Progenitor cell of endocrine pancreas (in vitro differentiated cells): ENCODE measurements around the gene KAZN. TPM values are rescaled to one million over a fixed set of nuclear protein-coding genes. Genes with fewer than 3 reads are reported as not detected.

ENCODE experiments used
- DNase-seq: peaks from one replicate; pipeline ENCODE4 v3.0.0; 2021; ENCODE audit warnings: low spot score; ENCODE audit not compliant: unreplicated experiment
- H3K27ac Mint-ChIP-seq: 2 replicates; pipeline ENCODE4 v1.8.0; 2021; ENCODE audit warnings: mild to moderate bottlenecking, moderate library complexity, mixed read lengths
- H3K27me3 Mint-ChIP-seq: 2 replicates; pipeline ENCODE4 v1.8.0; 2021; ENCODE audit warnings: mixed read lengths
- H3K36me3 Mint-ChIP-seq: 2 replicates; pipeline ENCODE4 v1.8.0; 2022; ENCODE audit warnings: mixed read lengths; ENCODE audit not compliant: insufficient read depth
- H3K4me1 Mint-ChIP-seq: 2 replicates; pipeline ENCODE4 v1.8.0; 2021; ENCODE audit warnings: low read depth, mixed read lengths
- H3K4me3 Mint-ChIP-seq: 2 replicates; pipeline ENCODE4 v1.8.0; 2021; ENCODE audit warnings: low read depth, mild to moderate bottlenecking, moderate library complexity, mixed read lengths
- H3K9me3 Mint-ChIP-seq: 2 replicates; pipeline ENCODE4 v1.8.0; 2021; ENCODE audit warnings: low read depth, mixed read lengths
- CTCF ChIP-seq: fragments of 200-600 bp; sonication (generic); IDR thresholded peaks from one replicate; pipeline ENCODE4 v1.5.0; 2021; ENCODE audit warnings: antibody characterized with exemption, mild to moderate bottlenecking; ENCODE audit not compliant: unreplicated experiment
- total RNA-seq: library from RNA; stranded (reverse); gene quantifications from 2 replicates; pipeline ENCODE4 v1.2.1, GENCODE V29; 2021

KAZN gene
- total RNA-seq, 1 donor from 2014 or later: 12.9 TPM

- TF ChIP-seq CTCF: no peak
- H3K4me1 Mint-ChIP-seq: peaks cover 55% of the 10 kb centered on the region
- no peaks in the 10 kb centered on the region for H3K27me3 Mint-ChIP-seq
- peak overlapping the region; percentile 99 for H3K27ac Mint-ChIP-seq
- no peak for DNase-seq
- H3K4me3 Mint-ChIP-seq: peak overlapping the region; percentile 39
- H3K36me3 Mint-ChIP-seq: no peaks in the 10 kb centered on the region
- H3K9me3 Mint-ChIP-seq: no peaks in the 10 kb centered on the region
Measured at GRCh38 chr1:15089258-15089992, 490.9 kb downstream of the KAZN start.

GRCh38 chr1:15090373-15090772, 491.9 kb downstream of the KAZN start:
- Mint-ChIP-seq H3K4me1 (peaks cover 55% of the 10 kb centered on the region), H3K36me3 (no peaks in the 10 kb centered on the region), H3K27ac (peak overlapping the region; percentile 99), H3K4me3 (peak overlapping the region; percentile 68), H3K27me3 (no peaks in the 10 kb centered on the region), H3K9me3 (no peaks in the 10 kb centered on the region)
- no peak for TF ChIP-seq CTCF
- DNase-seq: peak; percentile 77

- Mint-ChIP-seq H3K9me3 (no peaks in the 10 kb centered on the region), H3K4me1 (peaks cover 48% of the 10 kb centered on the region), H3K27ac (no peak overlapping the region), H3K27me3 (no peaks in the 10 kb centered on the region), H3K4me3 (no peak overlapping the region), H3K36me3 (no peaks in the 10 kb centered on the region)
- DNase-seq: no peak
- TF ChIP-seq CTCF: no peak
Measured at GRCh38 chr1:15094056-15094455, 495.6 kb downstream of the KAZN start.

GRCh38 chr1:15094719-15095495, 496.4 kb downstream of the KAZN start:
- DNase-seq: no peak
- H3K36me3 Mint-ChIP-seq: no peaks in the 10 kb centered on the region
- peaks cover 45% of the 10 kb centered on the region for H3K4me1 Mint-ChIP-seq
- no peak overlapping the region for H3K27ac Mint-ChIP-seq
- no peak overlapping the region for H3K4me3 Mint-ChIP-seq
- no peak for TF ChIP-seq CTCF
- H3K27me3 Mint-ChIP-seq: peaks cover 7% of the 10 kb centered on the region
- H3K9me3 Mint-ChIP-seq: no peaks in the 10 kb centered on the region

GRCh38 chr1:15095496-15095875, 497.0 kb downstream of the KAZN start:
- Mint-ChIP-seq H3K36me3 (no peaks in the 10 kb centered on the region), H3K27ac (peak overlapping the region; percentile 46), H3K27me3 (peaks cover 11% of the 10 kb centered on the region), H3K4me1 (peaks cover 39% of the 10 kb centered on the region), H3K9me3 (no peaks in the 10 kb centered on the region), H3K4me3 (no peak overlapping the region)
- no peak for TF ChIP-seq CTCF
- no peak for DNase-seq
